Measurements from ENCODE around the gene PCSK2.

- TF ChIP-seq CTCF (IDR thresholded peaks at IDR 0.05) (no peak), POLR2A (IDR thresholded peaks at IDR 0.05) (no peak)
These were observed 49.5 kb upstream of the PCSK2 start for GRCh38 chr20:17177341-17177740.

All from transverse colon (tissue), 3 donors.